ENCODE results near the gene HUNK.
"Not testable (repeated sequence)": the region's sequence is repeated elsewhere in the genome, so short reads cannot be mapped to it uniquely, and the experiment has no call there.

The HUNK gene

DNA sequence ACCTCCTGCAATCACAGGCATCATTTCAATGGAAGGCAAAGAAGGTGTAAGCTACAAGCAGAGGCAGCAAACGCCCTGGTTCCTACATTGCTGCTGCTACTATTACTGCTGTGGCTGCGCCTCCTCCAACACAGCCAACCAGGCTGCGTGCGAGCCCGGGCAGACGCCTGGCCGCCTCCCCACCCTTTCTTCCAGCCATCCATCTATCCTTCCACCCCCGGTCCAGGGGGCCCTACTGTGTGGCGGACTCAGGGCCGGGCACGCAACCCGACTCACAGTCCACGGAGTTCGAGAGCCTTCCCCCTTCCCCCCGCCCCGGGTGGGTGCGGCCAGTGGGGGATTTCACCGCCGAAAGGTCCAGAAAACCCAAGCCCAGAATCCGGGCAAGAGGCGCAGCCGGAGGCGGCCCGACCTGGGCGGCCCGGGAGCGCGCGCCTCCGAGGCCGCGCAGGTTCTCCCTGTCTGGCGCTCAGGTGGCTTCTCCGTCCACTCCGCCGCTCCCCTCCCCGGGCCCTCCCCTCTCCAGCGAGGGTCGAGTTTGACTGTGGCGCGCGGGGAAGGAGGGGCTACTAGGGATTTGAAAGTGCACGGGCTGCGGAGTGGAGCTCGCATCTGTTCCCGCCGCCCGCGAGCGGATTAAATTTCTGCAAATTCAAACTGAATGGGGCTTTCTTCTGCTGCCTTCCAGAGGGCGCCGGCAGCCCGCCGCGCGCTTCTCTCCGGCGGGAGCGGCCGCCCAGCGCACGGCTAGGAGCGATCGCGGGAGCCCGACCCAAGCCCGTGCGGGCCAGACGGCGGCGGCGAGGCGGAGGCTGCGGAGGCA is at the start of gene HUNK:
TSS of gene HUNK (plus strand) at position 569 of the 823 bp plus-strand sequence. CDS start 655 bp downstream, outside the sequence.
- DNase-seq (ENCODE audit: low read depth) = peak; percentile 53

DNA sequence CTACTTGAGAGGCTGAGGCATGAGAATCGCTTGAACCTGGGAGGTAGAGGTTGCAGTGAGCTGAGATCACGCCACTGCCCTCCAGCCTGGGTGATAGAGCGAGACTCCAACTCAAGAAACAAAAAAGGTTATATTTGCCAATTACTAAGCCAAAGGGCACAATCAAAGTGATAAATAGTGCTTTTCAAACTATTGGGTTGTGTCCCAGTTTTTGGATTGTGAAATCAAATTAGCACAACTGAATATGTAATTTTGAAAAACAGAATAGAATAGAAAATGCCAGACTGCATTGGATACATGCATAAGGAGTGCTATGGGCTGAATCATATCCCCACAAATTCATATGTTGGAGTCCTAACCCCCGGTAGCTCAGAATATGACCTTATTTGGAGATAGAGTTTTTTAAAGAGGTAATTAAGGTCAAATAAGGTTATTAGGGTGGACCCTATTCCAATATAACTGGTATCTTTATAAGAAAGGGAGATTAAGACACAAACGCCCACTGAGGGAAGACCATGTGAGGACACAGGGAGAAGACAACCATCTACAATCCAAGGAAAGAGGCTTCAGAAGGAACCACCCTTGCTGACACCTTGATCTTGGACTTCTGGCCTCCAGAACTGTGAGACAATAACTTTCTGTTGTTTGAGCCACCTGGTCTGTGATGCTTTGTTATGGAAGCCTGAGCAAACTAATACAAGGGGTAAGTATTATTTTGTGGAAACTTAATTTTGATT is 42.9 kb upstream of the HUNK start:
- no peak for DNase-seq (ENCODE audit: low read depth)

GRCh38 chr21:31830701-31831100 is 42.1 kb upstream of the HUNK start:
- DNase-seq (ENCODE audit: low read depth) = no peak

DNA sequence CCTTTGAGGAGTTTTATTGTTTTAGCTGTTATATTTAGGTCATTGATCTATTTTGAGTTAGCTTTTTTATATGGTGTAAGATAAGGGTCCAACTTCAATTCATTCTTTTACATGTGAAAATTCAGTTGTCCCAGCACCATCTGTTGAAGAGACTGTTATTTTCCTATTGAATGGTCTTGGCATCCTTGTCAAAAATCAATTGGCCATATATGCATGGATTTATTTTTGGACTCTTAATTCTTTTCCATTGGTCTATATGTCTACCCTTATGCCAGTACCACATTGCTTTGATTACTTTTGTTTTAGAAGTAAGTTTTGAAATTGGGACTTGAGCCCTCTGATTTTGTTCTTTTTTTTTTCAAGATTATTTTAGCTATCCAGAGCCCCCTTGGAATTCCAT is 35.8 kb upstream of the HUNK start:
- no peak for DNase-seq (ENCODE audit: low read depth)

DNA sequence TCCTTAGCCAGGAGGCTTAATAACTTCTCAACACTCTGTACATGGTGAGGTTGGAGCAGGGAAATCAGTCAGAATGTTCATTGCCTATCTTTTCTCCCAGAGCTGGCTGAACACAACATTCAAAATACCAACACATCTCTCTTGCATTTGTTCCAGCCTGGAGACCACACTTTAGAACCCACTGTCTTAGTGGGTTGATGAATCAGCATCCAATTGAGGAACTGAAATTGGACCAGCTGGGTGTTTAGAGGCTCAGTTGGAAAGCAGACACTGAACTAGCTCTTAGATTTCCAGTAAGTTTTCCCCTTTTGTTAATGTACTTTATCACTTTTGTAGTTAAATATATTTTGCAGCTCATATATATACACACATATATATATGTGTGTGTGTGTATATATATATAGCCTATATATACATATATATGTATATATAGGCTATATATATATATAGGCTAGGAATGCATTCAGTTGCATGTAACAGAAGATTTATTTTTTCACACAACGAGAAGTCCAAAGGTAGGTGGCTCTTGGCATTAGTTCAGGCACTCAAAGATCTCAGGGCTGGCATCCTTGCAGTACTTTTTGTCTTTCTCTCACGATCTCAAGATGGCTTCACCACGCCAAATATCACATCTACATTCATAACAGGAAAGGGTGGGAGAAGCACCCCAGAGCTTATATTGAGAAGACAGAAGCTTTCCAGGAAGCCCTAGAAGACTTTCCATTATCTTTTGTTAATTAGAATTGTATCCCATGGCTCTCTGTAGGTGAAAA is 35.0 kb upstream of the HUNK start:
- DNase-seq (ENCODE audit: low read depth) = no peak

DNA sequence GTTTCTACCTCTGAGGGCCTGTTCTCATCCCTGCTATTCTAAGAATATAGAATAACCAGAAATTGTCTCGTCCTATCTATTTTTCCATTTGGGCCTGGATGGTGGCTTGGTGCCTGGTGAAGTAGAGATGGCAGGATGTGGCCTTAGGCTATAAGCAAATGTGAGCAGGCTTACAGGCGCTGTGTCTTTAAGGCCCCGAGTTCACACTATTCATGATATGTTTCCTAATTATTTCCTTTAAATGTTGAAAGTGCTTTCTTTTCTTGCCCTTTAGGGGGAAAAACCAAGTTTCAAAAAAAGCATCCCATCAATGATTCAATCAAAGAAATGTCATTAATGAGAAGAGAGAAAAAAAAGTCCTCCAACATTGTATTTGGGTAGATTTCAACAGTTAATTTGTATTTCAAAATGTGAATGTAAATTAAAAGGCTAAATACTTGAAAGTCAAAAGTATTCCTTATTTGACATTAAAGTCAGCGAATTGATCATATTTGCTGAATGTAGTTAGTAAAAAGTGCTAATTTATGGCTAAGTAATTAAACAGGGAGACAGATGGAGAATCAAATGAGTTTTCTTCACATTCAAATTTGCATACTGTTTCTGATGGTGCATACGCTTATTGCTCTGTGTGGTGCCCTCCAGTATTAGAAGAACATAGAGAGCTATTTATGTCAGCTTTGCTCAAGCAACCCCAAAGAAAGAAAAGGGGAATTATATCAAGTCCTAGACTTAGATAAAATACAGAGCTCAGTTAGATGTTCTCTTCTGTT is 34.0 kb upstream of the HUNK start:
- DNase-seq (ENCODE audit: low read depth) = no peak

DNA sequence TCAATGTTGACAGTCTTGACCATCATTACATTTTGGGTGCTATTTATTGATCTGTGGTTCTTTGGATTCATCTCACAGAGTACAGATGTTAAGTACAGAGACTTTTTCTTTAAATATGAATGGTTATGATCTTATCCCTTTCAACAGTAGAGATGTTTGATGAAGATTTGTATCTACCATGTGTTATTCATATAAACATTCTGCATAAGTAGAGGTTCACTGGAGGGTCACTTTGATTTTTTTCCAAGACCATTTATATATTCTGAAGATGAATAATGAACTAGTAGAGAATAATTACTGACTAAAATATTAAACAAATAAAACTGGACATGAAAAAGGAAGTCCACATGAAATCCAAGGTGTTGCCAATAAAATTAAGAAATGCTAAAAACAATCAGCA is 28.6 kb upstream of the HUNK start:
- DNase-seq (ENCODE audit: low read depth) = no peak

- no peak for DNase-seq (ENCODE audit: low read depth)
These were observed 27.6 kb upstream of the HUNK start for GRCh38 chr21:31845151-31845729.

DNA sequence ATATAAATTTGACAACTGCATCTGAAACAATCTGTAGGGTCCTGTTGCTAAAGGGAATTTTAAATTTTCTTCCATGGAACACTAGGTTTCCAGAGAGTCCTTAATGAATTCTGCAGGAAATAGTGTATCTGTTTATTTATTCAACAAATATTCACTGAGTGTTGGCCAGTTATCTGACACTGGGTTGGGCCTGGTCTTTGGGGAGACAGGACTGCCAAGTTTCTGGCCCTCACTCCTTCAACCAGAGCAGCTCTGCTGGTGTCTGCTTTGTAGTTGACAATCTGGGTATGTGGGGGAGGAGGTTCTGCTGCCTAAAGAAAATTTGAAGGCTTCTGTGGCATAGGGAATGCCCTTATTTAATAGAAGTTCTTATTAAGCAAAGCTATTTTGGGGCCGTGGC is 26.1 kb upstream of the HUNK start:
- no peak for DNase-seq (ENCODE audit: low read depth)

DNA sequence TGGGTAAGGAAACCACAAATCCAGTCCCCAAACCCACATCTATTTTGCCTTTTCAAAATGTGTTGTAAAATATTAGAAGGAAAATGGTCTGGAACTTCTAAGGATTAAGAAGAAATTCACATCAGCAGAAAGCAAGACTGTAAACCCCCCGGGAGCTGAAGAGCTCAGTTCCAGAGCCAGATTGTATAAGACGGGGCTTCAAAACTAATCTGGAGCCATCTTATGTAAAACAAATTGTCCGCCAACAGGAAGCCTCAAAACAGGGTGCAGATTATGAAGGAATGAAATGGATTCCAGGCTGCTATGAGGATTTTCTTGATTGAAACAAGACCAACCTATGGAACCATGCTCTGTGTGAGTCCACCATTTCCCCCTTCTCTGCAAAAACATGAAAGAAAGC is 25.1 kb upstream of the HUNK start:
- DNase-seq (ENCODE audit: low read depth) = no peak

DNA sequence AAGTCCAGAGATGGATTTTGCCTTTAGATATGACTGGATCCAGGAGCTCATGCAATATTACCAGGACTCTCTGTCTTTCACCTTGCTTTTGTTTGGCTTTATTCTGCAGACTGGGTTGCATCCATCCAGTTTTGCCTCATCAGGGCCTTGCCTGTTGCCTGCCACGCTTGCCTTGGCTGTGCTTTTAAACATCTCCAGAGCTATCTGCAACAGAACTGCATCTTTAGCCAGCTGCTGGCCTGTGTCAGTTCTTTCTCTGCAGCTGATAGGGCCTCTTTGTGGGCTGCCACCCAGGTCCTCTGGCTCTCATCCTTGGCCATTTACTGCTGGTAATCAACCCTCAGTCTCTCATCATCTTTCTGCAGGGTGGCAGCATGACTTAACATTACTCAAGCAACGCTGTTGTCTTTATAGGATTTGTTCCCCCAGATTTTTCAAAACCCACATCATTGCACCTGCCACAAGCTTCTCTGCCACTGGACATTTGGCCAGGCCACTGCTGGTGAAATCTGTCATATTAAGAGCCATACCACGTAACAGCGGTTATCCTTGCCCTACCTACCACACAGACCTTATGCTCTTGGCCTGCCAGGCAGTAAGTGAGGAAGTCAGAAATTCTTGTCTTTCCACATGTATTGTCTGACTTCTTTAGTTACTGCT is 24.4 kb upstream of the HUNK start:
- DNase-seq (ENCODE audit: low read depth) = no peak

DNA sequence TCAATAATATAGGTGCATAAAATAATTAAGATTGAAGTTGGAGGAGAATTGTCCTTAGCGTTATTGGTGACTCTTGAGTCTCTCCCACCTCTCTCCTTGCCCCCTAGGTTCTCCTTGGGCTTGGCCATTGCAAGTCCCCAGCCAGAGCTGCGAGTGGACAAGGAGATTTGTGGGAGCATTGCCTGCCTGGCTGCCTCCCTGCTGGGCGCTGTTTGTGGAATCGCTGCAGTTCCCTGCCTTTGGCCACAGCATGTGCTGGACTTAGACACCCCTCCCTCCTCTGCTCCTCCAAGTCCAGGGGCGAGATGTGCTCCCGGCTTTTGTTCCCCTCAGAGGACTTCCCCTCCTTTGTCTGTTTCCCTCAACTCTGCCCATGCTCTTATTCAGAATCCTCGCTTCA is 21.9 kb upstream of the HUNK start:
- DNase-seq (ENCODE audit: low read depth) = no peak

DNA sequence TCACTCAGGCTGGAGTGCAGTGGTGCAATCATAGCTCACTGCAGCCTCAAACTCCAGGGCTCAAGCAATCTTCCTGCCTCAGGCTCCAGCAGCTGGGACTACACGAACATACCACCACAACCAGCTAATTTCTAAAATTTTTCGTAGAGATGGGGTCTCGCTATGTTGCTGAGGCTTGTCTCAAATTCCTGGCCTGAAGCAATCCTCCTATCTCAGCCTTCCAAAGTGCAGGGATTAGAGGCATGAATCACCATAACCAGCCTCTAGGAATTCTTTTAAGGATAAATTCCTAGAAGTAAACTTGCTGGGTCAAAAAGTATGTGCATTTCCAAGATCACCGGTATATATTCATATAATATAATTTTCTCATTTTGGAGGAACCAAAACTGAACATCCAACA is 17.6 kb upstream of the HUNK start:
- peak; percentile 21 for DNase-seq (ENCODE audit: low read depth)

DNA sequence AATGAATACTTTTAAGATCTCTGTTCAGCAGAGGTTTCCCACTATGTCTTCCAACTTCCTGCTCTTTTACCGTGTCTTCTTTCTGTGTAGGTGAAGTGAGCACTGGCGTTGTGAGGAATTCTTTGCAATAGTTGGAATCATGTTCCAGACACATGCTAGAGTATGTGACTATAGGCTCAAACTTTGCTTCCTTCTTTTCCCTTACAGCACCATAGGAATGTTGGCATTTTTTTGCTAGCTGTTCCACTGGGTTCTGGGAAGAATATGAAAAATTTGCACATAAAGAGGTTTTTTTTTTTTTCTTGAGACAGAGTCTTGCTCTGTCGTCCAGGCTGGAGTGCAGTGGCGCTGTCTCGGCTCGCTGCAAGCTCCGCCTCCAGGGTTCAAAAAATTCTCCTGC is 15.7 kb upstream of the HUNK start:
- DNase-seq (ENCODE audit: low read depth) = no peak

GRCh38 chr21:31857631-31858030 is 15.2 kb upstream of the HUNK start:
- DNase-seq (ENCODE audit: low read depth) = not testable (repeated sequence)

DNA sequence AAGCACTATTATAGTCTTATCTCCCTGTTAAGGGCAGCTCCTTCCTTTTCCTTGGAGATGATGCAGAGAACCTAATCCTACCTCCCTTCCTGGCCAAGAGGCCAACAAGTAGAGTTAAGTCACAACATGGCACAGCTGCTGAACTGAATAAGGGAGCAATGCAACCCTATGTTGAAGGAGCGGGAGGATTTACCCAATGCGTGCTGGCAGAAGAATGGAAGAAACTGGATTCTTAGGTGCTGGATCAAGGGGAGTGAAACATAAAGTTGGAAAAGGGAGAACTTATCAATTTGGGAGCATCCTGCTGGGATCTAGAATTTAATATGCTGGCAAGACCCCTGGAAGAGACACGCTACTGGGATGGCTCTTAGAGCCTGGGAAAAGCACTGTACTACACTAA is 12.0 kb upstream of the HUNK start:
- DNase-seq (ENCODE audit: low read depth) = no peak

- no peak for DNase-seq (ENCODE audit: low read depth)
These were observed 10.7 kb upstream of the HUNK start for GRCh38 chr21:31862078-31862477.

DNA sequence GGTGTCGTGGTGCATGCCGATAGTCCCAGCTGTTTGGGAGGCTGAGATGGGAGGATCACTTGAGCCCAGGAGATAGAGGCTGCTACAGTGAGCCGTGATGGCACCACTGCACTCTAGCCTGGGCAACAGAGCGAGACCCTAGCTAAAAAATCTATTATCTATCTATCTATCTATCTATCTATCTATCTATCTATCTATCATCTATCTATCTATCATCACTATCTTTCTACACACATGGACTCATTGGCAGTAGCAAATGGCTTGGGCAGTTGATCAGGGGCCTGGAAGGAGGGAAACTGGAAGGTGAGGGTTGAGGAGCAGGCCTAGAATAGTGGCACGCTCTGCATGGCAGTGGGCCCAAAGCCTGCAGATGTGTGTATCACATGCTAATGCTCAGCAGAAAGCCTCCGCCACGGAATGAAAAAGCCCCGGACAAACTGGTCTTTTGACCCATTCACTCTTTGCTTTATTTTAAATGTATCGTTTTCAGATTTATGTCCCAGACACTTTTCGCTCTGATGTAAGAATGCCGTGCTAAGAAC is 7.3 kb upstream of the HUNK start:
- no peak for DNase-seq (ENCODE audit: low read depth)

DNA sequence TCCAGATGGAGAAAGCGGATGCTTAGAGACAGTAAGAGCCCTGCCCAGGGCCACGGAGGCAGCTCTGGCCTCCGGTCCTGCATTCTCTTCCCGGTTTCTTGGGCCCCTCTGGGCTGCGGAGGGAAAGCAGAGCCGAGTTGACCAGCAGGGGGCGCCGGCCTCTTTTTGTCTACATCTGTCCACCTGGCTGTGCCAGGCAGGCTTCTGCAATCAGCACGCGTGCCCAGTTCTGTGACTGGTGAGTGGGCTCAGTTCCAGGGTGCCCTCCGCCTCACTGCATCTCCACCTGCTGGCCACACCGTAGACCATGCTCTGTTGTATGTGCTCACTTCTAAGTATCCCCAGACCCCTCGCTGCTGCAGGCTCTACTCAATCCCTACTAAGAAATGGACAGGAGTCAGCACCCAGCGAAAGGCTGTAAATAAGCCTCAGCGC is 6.7 kb upstream of the HUNK start:
- DNase-seq (ENCODE audit: low read depth) = peak; percentile 75

DNA sequence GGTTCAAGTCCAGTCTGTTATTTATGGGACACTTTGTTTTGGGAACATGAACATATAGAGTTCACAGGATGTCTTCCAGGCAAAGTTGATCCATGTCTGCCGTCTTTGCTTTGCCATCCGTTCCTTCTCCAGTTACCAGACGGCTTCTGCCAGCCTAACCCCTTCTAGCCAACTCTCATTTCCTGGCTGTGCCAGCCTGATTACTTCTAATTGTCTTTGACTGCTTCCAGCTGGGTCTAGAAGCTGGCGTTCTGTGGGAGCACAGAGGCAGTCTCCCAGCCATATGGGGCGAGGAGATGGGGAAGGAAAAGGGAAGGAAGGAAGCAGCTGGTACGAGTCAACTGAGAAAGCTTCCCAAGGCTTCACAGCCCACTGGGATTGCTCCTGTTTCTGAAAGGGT is 3.1 kb upstream of the HUNK start:
- DNase-seq (ENCODE audit: low read depth) = no peak

Data from EH (cell line).